Activated gamma-delta T cell treated with anti-CD3 and anti-CD28 coated beads, Interleukin-2, amount 50 U/mL, for 16 hours (primary cell): Measurements from ENCODE around the gene IFIT5.
"Not testable (repeated sequence)": the region's sequence is repeated elsewhere in the genome, so short reads cannot be mapped to it uniquely, and the experiment has no call there.

Experiments
- DNase-seq: peaks from one replicate; pipeline ENCODE4 v3.0.0-alpha.2; 2020; ENCODE audit warnings: low read depth

IFIT5 gene

GRCh38 chr10:89392974-89393373 lies 21.4 kb upstream of the IFIT5 start:
- no peak for DNase-seq

GRCh38 chr10:89393898-89394297 lies 20.5 kb upstream of the IFIT5 start:
- no peak for DNase-seq

- DNase-seq, result no peak
Measured at GRCh38 chr10:89395141-89395540, 19.2 kb upstream of the IFIT5 start.

GRCh38 chr10:89398003-89398749 lies 16.2 kb upstream of the IFIT5 start:
- no peak for DNase-seq

GRCh38 chr10:89399956-89400355 lies 14.4 kb upstream of the IFIT5 start:
- no peak for DNase-seq

GRCh38 chr10:89403043-89403442 lies 11.3 kb upstream of the IFIT5 start:
- DNase-seq, result no peak

- DNase-seq, result no peak
Measured at GRCh38 chr10:89404104-89405047, 10.0 kb upstream of the IFIT5 start.

- DNase-seq, result not testable (repeated sequence)
Measured at GRCh38 chr10:89406178-89406577, 8.2 kb upstream of the IFIT5 start.

- not testable (repeated sequence) for DNase-seq
Measured at GRCh38 chr10:89407792-89408191, 6.6 kb upstream of the IFIT5 start.

- not testable (repeated sequence) for DNase-seq
Measured at GRCh38 chr10:89409282-89409681, 5.1 kb upstream of the IFIT5 start.

GRCh38 chr10:89410551-89410950 lies 3.8 kb upstream of the IFIT5 start:
- not testable (repeated sequence) for DNase-seq

- DNase-seq, result not testable (repeated sequence)
Measured at GRCh38 chr10:89411135-89411534, 3.2 kb upstream of the IFIT5 start.

GRCh38 chr10:89412276-89412675 lies 2.1 kb upstream of the IFIT5 start:
- not testable (repeated sequence) for DNase-seq

GRCh38 chr10:89413398-89413912 lies 913 bp upstream of the IFIT5 start:
- no peak for DNase-seq

GRCh38 chr10:89414879-89415821 lies 782 bp downstream of the IFIT5 start:
- DNase-seq, result no peak

- DNase-seq, result no peak
Measured at GRCh38 chr10:89416465-89416864, 2.1 kb downstream of the IFIT5 start.

GRCh38 chr10:89419548-89419947 lies 5.2 kb downstream of the IFIT5 start:
- DNase-seq, result no peak

- DNase-seq, result no peak
Measured at GRCh38 chr10:89421018-89421476, 6.7 kb downstream of the IFIT5 start.

- no peak for DNase-seq
Measured at GRCh38 chr10:89425000-89425399, 10.6 kb downstream of the IFIT5 start.

- no peak for DNase-seq
Measured at GRCh38 chr10:89426230-89426868, 12.0 kb downstream of the IFIT5 start.

GRCh38 chr10:89427629-89428028 lies 13.3 kb downstream of the IFIT5 start:
- DNase-seq, result no peak
